HG03354 (cell line): Measurements from ENCODE around the gene ATAT1.
"Not testable (repeated sequence)": the region's sequence is repeated elsewhere in the genome, so short reads cannot be mapped to it uniquely, and the experiment has no call there.

ENCODE experiments used
- ATAC-seq: cut with Tn5 transposase; IDR thresholded peaks from one replicate; pipeline ENCODE4 v1.9.1; 2021; ENCODE audit warnings: mild to moderate bottlenecking; ENCODE audit not compliant: unreplicated experiment, poor library complexity, severe bottlenecking

The ATAT1 gene

DNA sequence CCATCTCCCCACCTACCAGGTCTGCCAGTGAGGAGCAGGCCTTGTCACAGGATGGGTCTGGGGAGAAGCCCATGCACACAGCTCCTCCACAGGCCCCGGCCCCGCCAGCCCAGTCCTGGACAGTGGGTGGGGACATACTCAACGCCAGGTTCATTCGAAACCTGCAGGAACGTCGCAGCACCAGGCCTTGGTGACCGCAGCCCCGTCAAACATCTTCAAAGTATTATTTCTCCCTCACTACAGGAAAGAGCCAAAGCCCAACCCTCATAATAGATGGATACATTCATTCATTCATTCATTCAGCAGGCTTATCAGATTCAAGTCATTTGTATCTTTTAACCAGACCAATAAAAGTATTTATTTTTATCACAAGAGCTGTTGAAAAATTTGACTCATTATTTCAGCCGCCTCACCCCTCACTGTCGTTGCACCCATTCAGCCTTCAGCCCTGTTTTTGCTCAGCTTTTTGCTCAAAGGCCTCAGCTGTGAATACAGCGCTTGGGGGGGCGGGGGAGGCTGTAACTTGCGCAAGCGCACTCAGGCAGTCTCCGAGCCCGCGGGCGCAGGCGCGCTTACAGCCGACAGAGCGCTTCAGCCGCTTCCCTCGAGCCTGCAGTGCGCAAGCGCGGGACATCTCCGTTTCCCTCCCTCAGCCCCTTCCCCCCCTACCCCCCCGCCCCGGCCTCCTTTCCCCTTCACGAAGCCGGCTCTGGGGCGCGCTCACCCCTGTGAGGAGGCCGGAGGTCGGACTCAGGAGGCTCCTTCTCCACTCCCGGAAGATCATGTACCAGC is 20.0 kb downstream of the ATAT1 start, which contains the start of gene C6orf136:
Gene C6orf136 (plus strand): TSS at position 684 of the 792 bp plus-strand sequence. CDS start 99 bp downstream, at position 783.
- ATAC-seq: peak; percentile 70

DNA sequence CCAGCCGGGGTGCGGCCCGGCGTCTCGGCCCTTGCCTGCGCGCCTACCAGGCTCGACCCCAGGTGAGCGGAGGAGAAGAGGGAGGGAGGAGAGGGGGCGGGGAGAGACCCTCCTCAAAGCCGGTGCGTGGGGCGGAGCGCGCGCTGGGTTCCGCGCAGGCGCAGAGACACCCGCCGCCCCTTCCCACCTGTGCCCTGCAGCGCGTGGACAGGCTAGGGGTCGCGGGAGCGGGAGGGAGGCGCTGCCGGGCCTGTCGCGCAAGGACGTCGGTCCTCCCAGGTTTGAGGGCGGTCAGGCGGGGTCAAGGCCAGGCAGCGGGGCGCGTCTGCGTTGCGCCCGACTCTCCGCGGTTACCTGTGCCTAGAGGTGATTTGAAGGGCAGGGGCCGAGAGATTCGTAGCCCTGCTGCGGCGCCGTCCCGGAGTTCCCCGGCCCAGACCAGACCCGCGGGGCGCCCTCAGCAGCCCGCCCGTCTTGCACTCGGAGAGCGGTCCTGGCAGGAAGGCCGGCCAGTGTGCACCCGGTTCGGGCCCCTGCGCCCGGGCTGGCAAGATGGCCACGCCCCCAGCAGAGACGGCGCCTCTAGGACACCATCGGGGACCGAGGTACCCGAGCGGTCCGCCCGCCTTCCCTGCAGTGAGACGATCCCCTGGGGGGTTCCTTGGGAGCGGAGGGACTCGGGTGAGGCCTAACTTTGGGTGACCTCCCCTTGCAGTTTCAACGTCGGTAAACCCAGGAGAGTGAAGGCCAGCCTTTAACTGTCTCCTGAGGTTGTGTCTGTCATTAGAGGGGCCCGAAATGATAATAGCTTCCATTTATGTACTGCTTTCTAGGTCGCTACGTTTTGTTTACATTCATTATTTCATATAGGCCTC is 20.8 kb downstream of the ATAT1 start:
- ATAC-seq: peak; percentile 69

DNA sequence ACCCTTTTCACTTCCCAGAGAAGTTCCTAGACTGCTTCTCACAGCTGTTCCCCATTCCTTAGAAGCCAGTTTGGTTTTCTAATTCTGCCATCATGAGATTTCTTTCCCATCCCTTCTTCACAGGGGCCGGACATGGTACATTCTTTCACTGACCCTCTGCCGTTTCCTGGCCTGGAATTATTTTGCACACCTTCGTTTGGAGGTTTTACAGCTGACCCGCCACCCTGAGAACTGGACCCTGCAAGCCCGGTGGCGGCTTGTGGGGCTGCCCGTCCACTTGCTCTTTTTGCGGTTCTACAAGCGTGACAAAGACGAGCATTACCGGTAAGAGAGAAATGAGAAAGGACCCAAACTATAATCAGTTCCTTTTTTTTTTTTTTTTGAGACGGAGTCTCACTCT is 24.5 kb downstream of the ATAT1 start:
- ATAC-seq: no peak

DNA sequence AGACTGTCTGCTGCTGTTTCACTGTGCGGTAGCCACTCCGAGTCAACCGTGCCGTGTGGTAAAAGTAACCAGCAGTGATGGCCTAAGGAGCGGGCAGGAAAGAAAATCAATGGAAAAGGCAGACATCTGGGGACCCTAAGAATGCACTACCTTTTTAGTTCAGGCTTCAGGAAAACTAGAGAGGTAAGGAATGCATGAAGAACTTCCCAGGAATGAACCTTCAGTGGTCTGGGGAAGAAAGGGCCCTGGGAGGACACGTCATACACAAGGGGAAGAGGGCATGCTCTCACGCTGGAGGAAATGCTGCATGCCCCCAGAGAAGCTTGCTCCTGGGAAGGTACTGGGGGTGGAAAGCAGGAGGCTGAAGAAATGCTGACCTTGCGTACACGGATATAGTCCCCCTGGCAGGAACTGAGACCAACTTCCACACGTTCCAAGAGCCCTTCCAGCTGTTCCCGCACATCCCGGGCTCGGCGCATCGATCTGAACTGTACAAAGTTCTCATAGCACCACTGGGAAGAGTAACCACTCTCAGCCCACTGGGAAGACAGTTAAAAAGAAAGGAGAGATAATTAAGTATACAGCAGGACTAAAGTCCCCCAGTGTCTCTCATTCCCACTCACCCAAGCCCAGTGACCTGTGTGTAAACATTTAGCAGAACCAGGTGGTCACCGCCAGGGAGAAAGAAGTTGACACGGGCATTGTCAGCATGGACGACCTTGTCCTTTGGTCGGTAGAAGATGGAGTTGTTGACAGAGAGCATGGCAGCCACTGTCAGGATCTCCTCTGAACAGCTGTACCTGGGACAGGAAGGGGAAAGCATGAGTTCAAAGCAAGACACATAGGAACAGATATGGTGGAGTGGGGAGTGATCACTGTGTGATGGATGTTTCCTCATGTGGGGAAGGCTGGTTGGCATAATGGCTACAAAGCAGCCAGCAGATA is 28.4 kb downstream of the ATAT1 start:
- ATAC-seq: no peak

DNA sequence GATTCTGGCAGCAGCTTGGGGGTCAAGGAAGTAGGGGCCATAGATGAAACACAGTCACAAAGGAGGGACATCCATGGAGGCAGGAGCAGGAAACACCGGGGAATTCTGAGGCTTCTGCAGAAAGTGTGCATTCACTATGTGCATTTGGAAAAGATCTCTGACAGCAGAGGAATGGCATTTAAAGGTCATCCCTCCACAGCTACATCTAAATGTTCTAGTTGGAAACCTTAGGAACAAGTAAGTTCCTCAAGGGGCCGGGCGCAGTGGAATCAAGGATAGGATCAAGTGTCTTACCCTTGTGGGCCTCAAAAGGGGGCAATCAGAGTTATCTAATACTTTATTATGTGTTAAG is 29.0 kb downstream of the ATAT1 start:
- ATAC-seq: no peak

DNA sequence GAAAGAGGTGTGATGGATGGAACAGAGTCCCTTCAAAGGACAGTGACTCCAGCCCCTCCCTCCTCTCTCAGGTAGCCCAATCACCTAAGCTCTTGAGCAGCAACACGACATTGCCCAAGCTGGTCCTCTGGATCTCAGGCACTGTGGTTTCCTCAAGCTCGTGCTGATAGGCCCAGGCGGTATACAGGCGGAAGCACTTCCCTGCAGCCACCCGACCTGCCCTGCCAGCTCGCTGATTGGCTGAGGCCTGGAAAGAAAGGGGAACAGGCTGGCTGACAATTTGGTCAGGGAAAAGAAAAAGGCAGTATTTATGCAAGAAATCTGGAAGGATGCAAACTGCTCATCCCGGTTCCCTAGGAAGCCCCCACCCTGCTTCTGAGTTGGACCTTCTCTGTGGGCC is 29.8 kb downstream of the ATAT1 start:
- no peak for ATAC-seq

DNA sequence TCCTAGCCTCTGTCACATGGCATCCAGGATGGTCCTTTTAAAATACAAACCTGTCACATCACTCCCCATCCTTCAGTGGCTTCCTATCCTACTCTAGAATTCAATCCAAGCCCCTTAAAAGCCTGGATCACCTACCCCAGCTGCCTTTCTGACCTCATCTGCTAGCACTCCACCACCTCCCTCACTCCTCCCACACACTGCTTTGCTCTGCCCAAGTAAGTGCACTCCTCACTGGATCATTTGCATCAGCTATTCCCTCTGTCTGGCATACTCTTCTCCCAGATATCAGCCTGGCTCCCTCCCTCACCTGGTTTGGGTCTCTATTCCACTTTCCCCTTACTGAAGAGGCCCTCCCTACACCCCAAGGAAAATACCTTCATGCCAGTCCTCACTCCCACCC is 30.8 kb downstream of the ATAT1 start:
- ATAC-seq: no peak

DNA sequence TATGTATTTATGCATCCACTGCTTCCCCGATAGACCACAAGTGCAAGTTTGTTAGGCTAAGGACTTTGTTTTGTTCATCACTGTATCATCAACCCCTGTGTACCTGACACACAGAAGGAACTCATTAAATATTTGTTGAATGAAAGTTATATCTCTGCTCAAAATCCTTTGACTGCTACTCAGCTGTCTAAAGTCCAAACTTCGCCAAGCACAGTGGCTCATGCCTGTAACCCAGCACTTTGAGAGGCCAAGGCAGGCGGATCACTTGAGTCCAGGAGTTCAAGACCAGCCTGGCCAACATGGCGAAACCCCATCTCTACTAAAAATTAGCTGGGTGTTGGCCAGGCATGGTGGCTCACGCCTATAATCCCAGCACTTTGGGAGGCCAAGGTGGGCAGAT is 31.2 kb downstream of the ATAT1 start:
- ATAC-seq: not testable (repeated sequence)

DNA sequence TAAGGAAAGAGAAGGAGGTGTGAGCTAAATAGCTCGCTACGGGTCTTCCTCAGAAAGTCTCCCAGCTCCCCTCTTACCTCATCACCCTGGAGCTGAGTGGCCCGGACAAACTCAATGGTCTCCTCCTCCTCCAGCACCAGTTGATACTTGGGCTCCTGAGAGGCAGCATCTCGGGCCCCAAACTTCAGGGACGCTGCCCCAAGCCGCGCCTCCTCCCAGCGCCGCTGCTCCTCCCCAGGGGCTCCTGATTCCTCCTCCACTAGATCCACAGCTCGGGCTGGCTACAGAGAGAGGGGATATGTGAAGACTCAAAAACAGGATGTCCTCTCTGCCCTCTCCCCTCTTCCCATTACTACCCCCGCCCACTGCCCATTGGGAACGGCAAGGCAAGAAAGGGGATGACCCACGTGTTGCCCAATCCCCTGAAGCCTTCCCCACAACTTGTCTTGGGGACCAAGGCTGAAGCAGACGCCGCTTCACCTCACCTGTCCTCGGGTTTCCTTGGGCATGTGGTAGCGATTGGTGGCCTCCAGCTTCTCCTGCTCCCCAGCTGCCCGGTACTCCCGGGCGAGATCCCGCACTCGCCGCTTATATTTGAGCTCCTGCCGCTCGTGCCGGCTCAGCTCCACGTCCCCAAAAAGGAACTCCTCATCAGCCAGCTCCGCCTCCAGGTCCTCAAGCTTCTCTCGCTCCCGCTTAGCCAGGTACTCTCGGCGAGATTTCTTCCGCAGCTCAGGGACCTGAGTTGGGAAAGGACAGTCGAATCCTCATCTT is 38.5 kb downstream of the ATAT1 start:
- ATAC-seq: no peak

DNA sequence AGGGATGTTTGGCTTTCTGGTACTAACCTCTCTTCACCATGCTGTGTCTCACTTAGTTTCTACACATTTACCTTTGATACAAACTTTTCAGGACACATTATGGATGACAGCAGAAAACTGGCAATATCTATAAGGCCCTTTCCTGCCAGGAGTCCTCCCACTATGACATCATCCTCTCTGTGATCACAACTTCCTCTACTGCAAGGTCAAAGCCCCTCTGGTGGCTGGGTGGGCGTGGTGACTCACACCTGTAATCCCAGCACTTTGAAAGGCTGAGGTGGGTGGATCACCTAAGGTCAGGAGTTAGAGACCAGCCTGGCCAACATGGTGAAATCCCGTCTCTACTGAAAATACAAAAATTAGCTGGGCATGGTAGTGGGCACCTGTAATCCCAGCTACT is 39.6 kb downstream of the ATAT1 start:
- not testable (repeated sequence) for ATAC-seq

DNA sequence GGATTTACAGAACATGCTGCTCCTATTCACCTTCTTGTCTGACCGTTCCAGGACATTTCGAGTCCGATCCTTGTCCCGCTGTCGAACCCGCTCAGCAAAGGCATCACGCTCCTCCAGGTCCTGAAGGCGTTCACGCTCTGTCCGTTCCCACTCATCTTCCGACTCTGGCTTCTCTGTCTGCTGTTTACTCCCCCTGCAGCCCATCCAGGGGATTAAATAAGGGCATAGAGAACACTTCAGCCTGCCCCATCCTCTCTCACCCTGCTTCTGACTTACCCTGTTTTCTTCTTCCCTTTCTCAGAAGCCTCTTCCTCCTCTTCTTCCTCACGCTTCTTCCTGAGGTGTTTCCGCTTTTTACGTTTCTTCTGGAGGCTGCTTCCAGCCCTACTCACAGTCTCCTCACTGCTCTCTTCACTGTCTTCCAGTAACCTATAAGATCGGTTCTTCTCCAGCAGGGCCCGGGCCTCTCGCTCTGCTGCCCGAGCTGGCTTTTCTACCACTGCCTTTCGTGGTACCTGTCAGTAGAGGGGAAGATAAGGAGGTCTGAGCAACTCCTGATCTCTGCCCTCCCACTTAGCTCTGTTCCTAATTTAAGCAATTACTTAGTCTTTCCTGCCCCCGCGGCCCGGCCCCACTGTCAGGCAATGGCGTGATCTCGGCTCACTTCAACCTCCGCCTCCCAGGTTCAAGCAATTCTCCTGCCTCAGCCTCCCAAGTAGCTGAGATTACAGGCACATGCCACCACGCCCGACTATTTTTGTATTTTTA is 44.3 kb downstream of the ATAT1 start:
- ATAC-seq: no peak

DNA sequence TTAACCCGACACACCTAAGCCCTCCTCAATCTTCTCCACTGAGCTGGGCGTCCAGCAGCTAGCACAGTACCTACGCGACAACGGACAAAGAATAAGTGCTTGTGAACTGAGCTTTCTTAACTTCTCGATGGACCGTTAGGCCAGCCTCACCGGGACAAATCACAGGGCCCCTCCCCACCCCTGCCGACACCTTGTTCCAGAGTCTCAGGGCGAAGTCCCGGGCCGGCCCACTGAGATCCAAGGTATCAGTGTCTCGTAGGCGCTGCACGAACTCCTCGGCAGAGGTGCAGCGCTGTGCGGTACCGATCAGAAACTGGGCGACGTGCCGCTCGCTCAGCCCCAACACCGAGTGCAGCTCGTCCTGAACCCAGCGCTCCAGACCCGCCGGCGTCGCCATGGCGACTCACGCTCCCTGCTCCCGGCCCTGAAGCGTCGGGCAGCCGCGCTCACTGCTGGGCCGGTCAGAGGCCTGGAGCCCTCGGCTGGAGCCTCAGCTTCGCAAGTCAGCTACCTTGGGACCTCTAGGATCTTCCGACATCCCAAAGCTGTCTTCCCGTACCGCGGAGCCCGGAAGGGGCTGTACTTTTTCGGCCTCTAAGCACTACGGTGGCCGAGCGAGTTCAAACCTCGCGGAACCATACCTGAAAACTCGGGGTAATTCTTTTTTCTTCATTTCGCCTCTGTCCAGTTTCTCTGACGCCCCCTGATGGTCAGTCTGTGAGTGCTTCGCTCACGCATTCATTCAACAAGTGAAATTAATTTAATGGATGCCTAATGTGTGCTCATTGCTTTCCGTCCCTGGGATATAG is 46.0 kb downstream of the ATAT1 start, which contains the start of gene DHX16:
Gene DHX16 (minus strand): TSS at position 562 of the 809 bp plus-strand sequence. CDS start 165 bp downstream, at position 397.
- ATAC-seq: peak; percentile 75

DNA sequence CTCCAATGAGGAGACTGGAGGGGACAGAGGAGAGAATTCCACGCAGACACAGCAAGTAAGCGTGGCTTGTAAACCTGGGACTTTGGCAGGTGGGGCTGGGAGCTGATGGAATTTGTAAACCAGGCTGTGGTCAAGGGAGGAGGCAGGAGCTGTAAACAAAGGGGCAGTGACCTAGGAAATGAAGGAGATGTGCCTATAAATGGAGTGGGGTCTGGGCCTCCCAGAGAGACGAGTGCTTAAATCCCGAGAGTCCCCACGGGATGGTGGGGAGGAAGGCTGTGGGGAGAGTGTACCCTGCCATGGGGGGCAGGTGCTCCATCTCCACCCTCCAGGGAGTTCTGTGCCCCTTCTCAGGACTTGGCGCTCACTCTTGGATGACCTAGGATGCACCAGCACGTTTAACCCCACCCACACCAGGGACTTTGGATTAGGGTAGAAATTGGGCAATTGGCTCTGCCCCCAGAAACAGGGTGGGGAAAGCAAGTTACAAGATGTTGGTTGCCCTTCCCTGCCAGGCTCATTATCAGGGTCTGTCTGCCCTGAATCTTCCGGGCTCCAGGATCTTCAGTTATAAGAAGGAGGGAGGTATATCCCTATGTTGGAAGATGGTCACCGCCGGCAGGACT is 50.1 kb downstream of the ATAT1 start:
- no peak for ATAC-seq

DNA sequence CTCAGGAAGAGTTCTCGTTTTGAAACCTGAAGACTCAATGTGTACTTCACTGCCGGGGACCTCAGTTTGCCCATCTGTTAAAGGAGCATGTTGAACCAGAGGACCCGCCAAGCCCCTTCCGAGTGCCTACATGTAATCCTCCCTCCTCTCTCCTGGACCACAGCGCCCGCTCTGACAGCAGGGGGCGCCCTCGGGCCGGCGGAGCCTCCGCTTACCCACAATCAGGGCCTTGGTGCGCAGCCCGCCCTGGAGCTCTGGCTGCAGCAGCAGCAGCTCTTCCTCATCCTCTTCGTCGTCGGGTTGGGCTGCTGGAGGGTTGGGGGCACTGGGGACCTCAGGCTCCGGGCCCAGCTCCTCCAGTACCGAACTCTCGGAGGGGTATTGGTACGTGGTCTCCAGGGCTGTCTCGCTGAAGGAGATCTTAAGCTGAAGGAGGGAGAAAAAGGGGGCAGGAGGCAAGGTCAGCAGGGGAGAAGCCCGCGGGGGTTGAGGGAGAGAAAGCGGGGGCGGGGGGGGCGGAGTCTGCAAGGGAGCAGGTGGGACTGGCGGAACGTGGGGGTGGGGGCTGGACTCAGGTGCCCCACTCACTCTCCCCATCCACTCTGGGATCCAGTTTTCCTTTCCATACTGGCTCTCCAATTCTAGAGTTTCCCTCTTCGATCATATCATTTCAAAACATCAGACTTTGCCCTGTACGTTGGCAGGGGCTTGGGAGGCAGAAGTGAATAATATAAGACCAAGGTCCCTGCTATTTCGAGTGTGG is 52.5 kb downstream of the ATAT1 start:
- ATAC-seq: peak; percentile 43

DNA sequence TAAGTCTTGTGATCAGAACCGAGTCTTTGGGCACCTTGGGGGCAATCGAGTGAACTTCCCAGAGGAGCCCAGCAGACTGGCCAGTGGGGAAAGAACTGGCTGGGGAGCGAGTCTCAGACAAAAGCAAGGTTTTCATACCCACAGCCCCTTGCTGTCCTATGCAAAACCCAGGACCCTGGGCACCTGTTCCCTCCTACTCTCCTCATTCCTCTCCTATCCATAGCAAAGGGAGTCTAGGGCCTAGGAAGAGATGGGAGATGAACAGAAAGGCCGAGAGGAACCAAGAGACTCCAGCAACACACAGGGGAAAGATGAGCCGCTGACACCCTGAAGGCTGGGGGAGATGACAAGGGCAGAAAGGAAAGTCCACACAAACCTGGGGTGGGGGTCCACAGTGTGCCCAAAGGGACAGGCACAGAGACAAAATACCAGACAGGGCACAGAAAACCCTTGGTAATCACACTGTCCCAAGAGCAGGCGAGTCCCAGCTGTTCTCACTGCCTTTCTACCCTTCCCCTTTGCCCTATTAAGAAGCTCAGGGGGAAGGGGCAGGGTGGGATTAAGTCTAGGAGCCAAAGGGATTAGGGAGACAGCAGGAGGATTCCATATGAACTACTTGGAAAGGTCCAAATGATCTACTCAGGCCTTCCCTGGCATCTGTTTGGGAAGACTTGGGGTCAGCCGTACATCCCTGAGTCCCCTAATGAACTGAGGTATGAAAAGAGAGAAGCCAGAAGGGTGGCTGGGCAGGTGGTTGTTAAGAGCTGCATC is 53.3 kb downstream of the ATAT1 start:
- no peak for ATAC-seq

DNA sequence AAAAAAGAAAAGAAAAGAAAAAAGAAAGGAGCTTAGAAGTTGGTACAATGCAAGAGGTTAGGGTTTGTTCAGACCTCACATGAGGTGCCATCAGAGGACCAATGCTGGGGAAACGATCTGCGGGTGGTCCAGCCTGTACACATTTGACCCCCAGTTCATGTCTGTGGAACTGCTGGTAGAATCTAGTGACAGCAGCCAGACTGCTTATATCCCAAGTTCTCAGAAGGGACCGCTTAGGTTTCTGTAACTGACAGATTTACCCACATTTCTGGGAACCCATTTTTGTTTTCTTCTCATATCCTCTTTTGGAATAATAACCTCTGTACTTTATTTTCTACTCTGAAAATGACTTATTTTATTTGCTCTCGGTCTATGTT is 55.1 kb downstream of the ATAT1 start:
- no peak for ATAC-seq
